GM12891 (cell line): ENCODE measurements around the gene PPARA.
"Not testable (repeated sequence)": the region's sequence is repeated elsewhere in the genome, so short reads cannot be mapped to it uniquely, and the experiment has no call there.

Experiments used
- DNase-seq: peaks from one replicate; pipeline ENCODE4 v3.0.0; 2011; ENCODE audit warnings: low spot score; ENCODE audit not compliant: insufficient read length
- FAIRE-seq: peaks from 2 replicates; lab custom pipeline; 2011; peaks lifted over from hg19 to GRCh38; lab: Jason Lieb, UNC
- PAX5 ChIP-seq: IDR thresholded peaks from 2 replicates; pipeline ENCODE4 v1.6.1; 2011; ENCODE audit warnings: low read length, moderate library complexity, mild to moderate bottlenecking; ENCODE audit not compliant: insufficient read depth, severe bottlenecking
- POLR2A ChIP-seq: IDR thresholded peaks from 2 replicates; pipeline ENCODE4 v1.6.1; 2011; ENCODE audit warnings: low read depth, low read length, control low read depth
- POLR2AphosphoS5 ChIP-seq: IDR thresholded peaks from 2 replicates; pipeline ENCODE4 v1.6.1; 2011; ENCODE audit warnings: low read depth, low read length, control low read depth
- POU2F2 ChIP-seq: IDR thresholded peaks from 2 replicates; pipeline ENCODE4 v1.6.1; 2011; ENCODE audit warnings: low read depth, mild to moderate bottlenecking, control low read depth, low read length, moderate library complexity
- SPI1 ChIP-seq: IDR thresholded peaks from 2 replicates; pipeline ENCODE4 v1.6.1; 2011; ENCODE audit warnings: low read depth, low read length, control low read depth
- TAF1 ChIP-seq: IDR thresholded peaks from 2 replicates; pipeline ENCODE4 v1.6.1; 2011; ENCODE audit warnings: low read depth, low read length, control low read depth

PPARA gene

DNA sequence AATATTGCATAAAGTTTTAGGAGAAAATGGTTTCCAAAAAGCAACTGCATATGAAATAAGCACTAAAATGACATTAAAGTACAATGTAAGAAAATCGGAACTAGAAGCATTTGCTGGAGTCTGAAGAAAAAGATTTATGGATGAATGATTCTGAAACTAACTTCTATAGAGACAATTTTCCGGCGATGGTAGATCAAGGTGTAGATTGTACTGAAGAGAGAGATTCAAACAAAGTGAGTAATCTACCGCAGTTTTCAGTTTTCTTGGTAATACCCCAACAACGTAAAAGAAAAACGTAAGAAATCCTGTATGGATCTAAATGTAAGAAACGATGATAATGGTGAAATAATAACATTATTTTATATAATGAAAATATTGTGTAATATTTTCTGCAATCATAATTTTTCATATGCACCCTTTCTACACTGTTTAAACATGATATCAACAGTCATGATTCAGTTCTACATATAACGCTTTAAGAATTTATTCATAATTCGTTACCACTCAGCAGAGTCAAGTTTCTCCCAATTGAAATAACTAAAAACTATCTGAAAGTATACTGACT is 101.6 kb downstream of the PPARA start:
- DNase-seq: no peak
- FAIRE-seq: no peak
- TF ChIP-seq SPI1 (no peak), PAX5 (no peak), POLR2AphosphoS5 (no peak), POLR2A (no peak), TAF1 (no peak), POU2F2 (no peak)

DNA sequence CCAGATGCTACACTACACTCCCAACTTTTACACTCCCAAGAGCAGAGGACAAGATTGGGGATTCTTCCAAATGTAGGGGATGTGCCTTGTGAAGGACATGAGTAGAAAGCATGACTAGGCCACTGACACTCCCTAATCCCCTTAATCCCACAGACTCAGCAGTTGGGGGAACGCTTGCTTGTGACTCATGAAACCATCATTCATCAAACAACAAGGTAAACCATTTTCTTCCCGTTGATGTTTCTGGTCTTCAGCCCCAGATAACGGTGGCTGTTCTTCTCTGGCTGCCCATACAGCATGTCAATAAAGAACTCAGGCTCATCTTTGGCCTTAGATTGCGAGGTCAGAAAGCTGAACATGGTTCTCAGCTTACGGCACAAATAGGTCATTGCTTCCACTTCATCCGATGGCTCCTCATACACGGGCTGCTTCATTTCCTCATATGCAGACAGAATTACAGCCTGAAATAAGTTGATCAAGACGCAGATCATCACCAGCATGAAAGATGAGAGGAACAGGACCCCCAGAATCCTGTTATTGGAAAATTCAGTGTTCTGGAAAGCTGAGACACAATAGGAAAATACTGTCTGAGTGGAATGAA is 106.1 kb downstream of the PPARA start:
- no peak for TF ChIP-seq PAX5
- no peak for TF ChIP-seq SPI1
- no peak for TF ChIP-seq POLR2AphosphoS5
- no peak for TF ChIP-seq POLR2A
- no peak for TF ChIP-seq POU2F2
- TF ChIP-seq TAF1: no peak
- FAIRE-seq: no peak
- no peak for DNase-seq

DNA sequence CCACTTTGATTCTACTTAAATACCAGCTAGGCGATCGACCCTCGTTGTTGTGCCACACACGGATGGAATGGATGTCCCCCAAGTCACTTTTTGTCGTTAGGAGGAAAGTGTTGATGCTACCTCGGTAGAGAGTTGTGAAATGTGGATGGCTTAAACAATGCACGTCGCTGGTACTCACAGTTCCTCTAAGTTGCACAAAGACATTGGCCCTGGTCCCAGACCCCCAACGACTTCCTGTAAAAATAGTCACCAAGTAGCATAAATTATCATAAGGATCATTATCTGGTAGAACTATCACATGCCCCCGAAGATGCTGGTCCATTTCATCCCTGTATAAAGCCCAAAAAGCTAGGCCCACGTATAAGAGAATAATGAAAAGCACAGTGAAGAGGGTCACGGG is 109.0 kb downstream of the PPARA start:
- TF ChIP-seq SPI1: no peak
- no peak for DNase-seq
- no peak for FAIRE-seq

GRCh38 chr22:46260038-46260437 is 109.7 kb downstream of the PPARA start:
- FAIRE-seq: no peak
- TF ChIP-seq SPI1 (no peak), POLR2AphosphoS5 (no peak), POLR2A (no peak), TAF1 (no peak), PAX5 (no peak), POU2F2 (no peak)
- DNase-seq: no peak

GRCh38 chr22:46262449-46263215 is 112.3 kb downstream of the PPARA start:
- FAIRE-seq: no peak

GRCh38 chr22:46263216-46263590 is 112.9 kb downstream of the PPARA start, which contains the start of gene PKDREJ:
TSS of gene PKDREJ (minus strand) at chr22:46263343. CDS start at chr22:46263322, 21 bp downstream.
- TF ChIP-seq TAF1 (no peak), SPI1 (no peak), POLR2A (no peak)
- DNase-seq (no peak), FAIRE-seq (no peak)

More at GRCh38 chr22:46262449-46263215, 112.3 kb downstream of the PPARA start:
- TF ChIP-seq SPI1 (no peak), POLR2A (no peak), POU2F2 (no peak), POLR2AphosphoS5 (no peak), PAX5 (no peak), TAF1 (no peak)
- DNase-seq: no peak

DNA sequence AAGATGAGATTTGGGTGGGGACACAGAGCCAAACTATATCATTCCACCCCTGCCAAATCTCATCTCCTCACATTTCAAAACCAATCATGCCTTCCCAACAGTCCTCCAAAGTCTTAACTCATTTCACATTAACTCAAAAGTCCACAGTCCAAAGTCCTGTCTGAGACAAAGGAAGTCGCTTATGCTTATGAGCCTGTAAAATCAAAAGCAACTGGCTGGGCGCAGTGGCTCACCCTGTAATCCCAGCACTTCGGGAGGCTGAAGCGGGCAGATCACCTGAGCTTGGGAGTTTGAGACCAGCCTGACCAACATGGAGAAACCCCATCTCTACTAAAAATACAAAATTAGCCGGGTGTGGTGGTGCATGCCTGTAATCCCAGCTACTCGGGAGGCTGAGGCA is 114.2 kb downstream of the PPARA start:
- FAIRE-seq, DNase-seq: not testable (repeated sequence)

GRCh38 chr22:46265627-46266026 is 115.3 kb downstream of the PPARA start:
- FAIRE-seq, DNase-seq: not testable (repeated sequence)

DNA sequence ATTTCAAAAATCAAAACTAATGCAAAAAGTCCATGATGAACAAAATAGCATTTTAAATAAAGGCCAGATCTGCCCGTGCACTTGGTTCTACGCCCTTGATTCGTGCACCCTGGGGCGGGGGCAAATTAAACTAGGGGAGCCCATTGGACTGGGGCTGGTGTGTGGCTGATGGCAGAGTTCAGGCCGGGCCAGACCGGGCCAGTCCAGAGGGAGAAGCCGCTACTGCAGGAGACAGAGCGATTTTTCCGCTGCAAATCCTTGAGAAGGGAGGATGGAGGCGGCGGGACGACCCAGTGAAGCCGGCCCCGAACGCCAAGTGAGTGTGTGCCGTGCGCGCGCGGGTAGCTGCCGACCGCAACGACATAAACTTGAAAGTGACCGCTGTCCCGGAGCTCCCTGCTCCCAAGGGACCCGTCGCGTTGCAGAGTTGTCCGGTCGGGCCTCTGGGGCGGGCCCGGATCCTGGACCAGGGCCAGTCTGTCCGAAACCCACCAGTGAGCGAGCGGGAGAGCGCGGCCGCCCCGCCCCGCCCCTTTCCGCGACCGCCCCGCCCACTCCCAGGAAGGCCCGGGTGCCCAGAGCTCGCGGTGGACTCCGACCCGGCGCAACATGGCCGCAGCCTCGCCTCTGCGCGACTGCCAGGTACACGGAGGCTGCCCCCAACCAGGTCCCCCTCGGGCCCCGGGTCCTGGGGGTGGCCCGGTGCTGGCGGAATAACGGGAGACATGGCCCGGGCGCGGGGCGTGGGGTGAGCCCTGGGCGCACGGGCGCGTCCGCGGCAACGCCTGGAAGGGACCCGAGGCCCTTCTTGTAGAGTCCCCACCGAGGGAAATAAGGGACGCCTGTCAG is 117.3 kb downstream of the PPARA start, which contains the start of gene TTC38:
TSS of gene TTC38 (plus strand) at position 578 of the 849 bp plus-strand sequence. CDS start at position 610, 32 bp downstream.
- peak; percentile 90 for DNase-seq
- TF ChIP-seq POLR2A (no peak), SPI1 (no peak), PAX5 (no peak), TAF1 (no peak), POU2F2 (no peak), POLR2AphosphoS5 (no peak)
- FAIRE-seq: peak; percentile 84

DNA sequence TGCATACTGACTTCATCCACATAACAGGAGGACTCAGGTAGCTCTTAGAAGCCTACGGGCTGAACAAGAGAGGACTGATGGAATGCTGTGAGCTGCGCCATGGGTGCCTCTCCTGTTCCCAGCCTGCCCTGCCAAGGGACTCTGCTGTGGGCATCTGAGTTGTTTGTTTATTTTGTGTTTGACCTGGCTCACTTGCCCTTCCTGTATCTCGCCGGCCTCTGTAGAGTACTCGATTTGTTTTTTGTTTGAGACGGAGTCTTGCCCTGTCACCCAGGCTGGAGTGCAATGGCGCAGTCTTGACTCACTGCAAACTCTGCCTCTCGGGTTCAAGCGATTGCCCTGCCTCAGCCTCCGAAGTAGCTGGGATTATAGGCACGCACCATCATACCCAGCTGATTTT is 119.2 kb downstream of the PPARA start:
- TF ChIP-seq SPI1: no peak
- no peak for TF ChIP-seq POLR2AphosphoS5
- TF ChIP-seq POU2F2: no peak
- TF ChIP-seq PAX5: no peak
- TF ChIP-seq POLR2A: no peak
- TF ChIP-seq TAF1: no peak
- FAIRE-seq: no peak
- DNase-seq: no peak
